Muscle of leg (tissue), 11 donors: Measurements from ENCODE around the gene CDH18. TPM values are rescaled to one million over a fixed set of nuclear protein-coding genes. Genes with fewer than 3 reads are reported as not detected.
A peak's percentile ranks its signal among the peaks of the same experiment; 100 is the strongest.

Experiments
- DNase-seq: peaks from one replicate; pipeline ENCODE4 v3.0.0; 2013
- H3K27ac ChIP-seq: one replicate; pipeline ENCODE4 v1.5.1; 2013; ENCODE audit warnings: mild to moderate bottlenecking, low read length, control low read depth
- H3K27me3 ChIP-seq: one replicate; pipeline ENCODE4 v1.6.1; 2013; ENCODE audit warnings: low read length; ENCODE audit not compliant: control insufficient read depth, insufficient read depth
- H3K36me3 ChIP-seq: one replicate; pipeline ENCODE4 v1.6.1; 2013; ENCODE audit warnings: low read length; ENCODE audit not compliant: control insufficient read depth, insufficient read depth
- H3K4me1 ChIP-seq: one replicate; pipeline ENCODE4 v1.6.1; 2013; ENCODE audit warnings: low read length; ENCODE audit not compliant: control insufficient read depth, insufficient read depth
- H3K4me3 ChIP-seq: one replicate; pipeline ENCODE4 v1.5.1; 2013; ENCODE audit warnings: low read length, control low read depth
- H3K9me3 ChIP-seq: replicated peaks from 2 replicates; pipeline ENCODE4 v1.6.1; 2013; ENCODE audit warnings: low read depth, low read length; ENCODE audit not compliant: control insufficient read depth
- WGBS: methylation state at CpG from one replicate; pipeline ENCODE4 v1.1.5; 2013; ENCODE audit warnings: missing lambda C conversion rate; ENCODE audit not compliant: insufficient coverage; 5-methylcytosine and 5-hydroxymethylcytosine counted together
- polyA plus RNA-seq, 8 donors: library from polyadenylated mRNA; unstranded; fragments of 120-200 nt; gene quantifications; one replicate each; pipeline versions ENCODE4 v1.2.1 to v1.2.3, GENCODE V29; 2013; ENCODE audit warnings: inconsistent platforms in 1 of 8, low replicate concordance in 1 of 8; ENCODE audit not compliant: insufficient read length in 8 of 8, insufficient read depth in 1 of 8
- total RNA-seq: library from RNA; stranded (reverse); fragments of 120-200 nt; gene quantifications from one replicate; pipeline ENCODE4 v1.2.4, GENCODE V29; 2013

Gene CDH18
- total and polyA plus RNA-seq, 9 donors = 7.6 to 20.2 (median 10.5) TPM

GRCh38 chr5:19940192-19940591 is 47.8 kb downstream of the CDH18 start:
- H3K36me3 ChIP-seq = no peaks in the 10 kb centered on the region
- no peak overlapping the region for H3K27ac ChIP-seq
- H3K27me3 ChIP-seq = no peaks in the 10 kb centered on the region
- DNase-seq = no peak
- no peak overlapping the region for H3K4me3 ChIP-seq
- no CpG with 5 or more reads among the region's 1 CpG for WGBS
- H3K4me1 ChIP-seq = no peaks in the 10 kb centered on the region
- H3K9me3 ChIP-seq = no peaks in the 10 kb centered on the region

- DNase-seq = no peak
- H3K9me3 ChIP-seq = no peaks in the 10 kb centered on the region
- no peak overlapping the region for H3K27ac ChIP-seq
- H3K4me1 ChIP-seq = no peaks in the 10 kb centered on the region
- no peaks in the 10 kb centered on the region for H3K27me3 ChIP-seq
- no peak overlapping the region for H3K4me3 ChIP-seq
- no peaks in the 10 kb centered on the region for H3K36me3 ChIP-seq
- WGBS = no CpG with 5 or more reads among the region's 5 CpGs
Measured at GRCh38 chr5:19930451-19930850, 57.5 kb downstream of the CDH18 start.

DNA sequence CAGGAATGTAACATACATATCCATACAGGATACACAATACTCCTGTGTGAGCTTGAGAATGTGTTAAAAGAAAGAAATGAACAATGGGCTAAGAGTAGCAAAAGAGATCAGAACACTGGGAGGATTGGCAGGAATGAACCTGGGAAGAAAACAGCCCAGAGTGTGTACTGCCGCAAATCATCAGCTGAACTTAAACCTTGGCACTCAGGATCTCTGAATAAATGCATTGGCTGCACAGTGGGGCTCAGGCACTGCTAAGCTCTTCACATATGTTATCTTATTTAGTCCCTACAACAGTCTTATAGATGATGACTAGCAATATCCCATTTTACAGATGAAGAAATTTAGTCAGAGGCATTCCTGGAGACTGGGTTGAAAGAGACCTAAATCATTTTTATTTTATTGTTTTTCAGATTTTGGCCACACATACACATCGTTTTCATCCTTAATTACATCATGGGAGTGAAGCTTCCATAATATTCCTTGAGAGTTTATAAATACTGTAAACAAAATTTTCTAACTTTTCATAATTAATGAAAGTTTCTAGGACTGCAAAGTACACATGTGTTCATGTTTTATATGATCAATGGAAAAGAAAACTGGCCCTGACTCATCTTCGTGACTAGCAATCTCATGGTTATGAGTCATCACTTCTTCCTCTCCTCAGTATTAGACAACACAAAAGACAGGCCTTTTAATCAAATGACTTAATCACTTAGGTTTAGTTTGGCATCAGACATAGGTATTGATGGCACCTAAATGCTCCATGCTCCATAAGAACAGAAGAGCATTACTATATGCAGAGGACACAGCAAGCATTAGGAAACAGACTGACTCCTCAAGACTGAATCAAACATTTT is 59.2 kb downstream of the CDH18 start:
- no CpG with 5 or more reads among the region's 3 CpGs for WGBS
- no peaks in the 10 kb centered on the region for H3K36me3 ChIP-seq
- DNase-seq = peak; percentile 9
- no peaks in the 10 kb centered on the region for H3K27me3 ChIP-seq
- no peaks in the 10 kb centered on the region for H3K9me3 ChIP-seq
- no peaks in the 10 kb centered on the region for H3K4me1 ChIP-seq
- H3K4me3 ChIP-seq = no peak overlapping the region
- no peak overlapping the region for H3K27ac ChIP-seq

DNA sequence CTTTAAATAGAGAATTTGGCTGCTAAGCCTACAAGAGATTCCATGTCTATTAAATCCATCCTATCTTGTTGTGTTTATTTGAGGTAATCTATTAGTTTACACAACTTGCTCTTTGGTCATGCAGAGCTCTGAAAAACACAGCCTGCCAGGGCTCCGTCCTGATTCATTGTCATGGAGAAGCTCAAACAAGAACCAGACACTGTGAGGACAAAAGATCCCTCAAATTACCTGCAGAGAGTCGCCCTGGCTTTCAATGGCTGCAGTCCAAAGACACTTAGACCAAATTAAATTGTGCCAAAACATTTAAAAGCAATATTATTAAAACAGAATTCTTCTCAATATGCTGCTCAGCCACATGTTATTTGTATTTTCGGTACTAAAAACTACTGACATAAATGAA is 60.1 kb downstream of the CDH18 start:
- H3K27ac ChIP-seq = no peak overlapping the region
- H3K36me3 ChIP-seq = no peaks in the 10 kb centered on the region
- H3K4me3 ChIP-seq = no peak overlapping the region
- no peaks in the 10 kb centered on the region for H3K27me3 ChIP-seq
- no CpG with 5 or more reads among the region's 3 CpGs for WGBS
- H3K4me1 ChIP-seq = no peaks in the 10 kb centered on the region
- DNase-seq = no peak
- H3K9me3 ChIP-seq = no peaks in the 10 kb centered on the region

- H3K9me3 ChIP-seq = no peaks in the 10 kb centered on the region
- no peak for DNase-seq
- WGBS = no CpG with 5 or more reads among the region's 2 CpGs
Measured at GRCh38 chr5:19927170-19927569, 60.8 kb downstream of the CDH18 start.

GRCh38 chr5:19923742-19924141 is 64.3 kb downstream of the CDH18 start:
- WGBS = no CpG with 5 or more reads among the region's 3 CpGs
- no peak overlapping the region for H3K4me3 ChIP-seq
- DNase-seq = no peak

More at GRCh38 chr5:19927170-19927569, 60.8 kb downstream of the CDH18 start:
- Histone ChIP-seq H3K36me3 (no peaks in the 10 kb centered on the region), H3K27ac (no peak overlapping the region), H3K27me3 (no peaks in the 10 kb centered on the region), H3K4me3 (no peak overlapping the region), H3K4me1 (no peaks in the 10 kb centered on the region)

DNA sequence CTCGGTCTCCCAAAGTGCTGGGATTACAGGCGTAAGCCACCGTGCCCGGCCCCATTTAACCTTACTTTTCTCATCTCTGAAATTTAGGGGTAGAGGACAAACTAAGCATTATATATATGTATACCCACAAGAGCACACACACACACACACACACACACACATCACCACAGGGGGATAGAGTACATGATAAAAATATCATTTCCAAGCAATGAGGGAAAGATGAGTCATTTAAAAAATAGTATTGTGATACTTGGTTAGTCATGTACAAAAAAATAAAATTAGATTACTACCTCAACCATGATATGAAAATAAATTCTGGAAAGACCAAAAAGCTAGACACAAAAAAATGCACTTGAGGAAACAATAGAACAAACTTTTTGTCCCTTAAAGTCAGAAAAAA is 67.2 kb downstream of the CDH18 start:
- Histone ChIP-seq H3K4me3 (no peak overlapping the region), H3K27me3 (no peaks in the 10 kb centered on the region), H3K9me3 (no peaks in the 10 kb centered on the region), H3K27ac (no peak overlapping the region), H3K36me3 (no peaks in the 10 kb centered on the region), H3K4me1 (no peaks in the 10 kb centered on the region)
- DNase-seq = no peak
- no CpG with 5 or more reads among the region's 4 CpGs for WGBS

More at GRCh38 chr5:19923742-19924141, 64.3 kb downstream of the CDH18 start:
- Histone ChIP-seq H3K27me3 (no peaks in the 10 kb centered on the region), H3K9me3 (no peaks in the 10 kb centered on the region), H3K4me1 (no peaks in the 10 kb centered on the region), H3K36me3 (no peaks in the 10 kb centered on the region), H3K27ac (no peak overlapping the region)

DNA sequence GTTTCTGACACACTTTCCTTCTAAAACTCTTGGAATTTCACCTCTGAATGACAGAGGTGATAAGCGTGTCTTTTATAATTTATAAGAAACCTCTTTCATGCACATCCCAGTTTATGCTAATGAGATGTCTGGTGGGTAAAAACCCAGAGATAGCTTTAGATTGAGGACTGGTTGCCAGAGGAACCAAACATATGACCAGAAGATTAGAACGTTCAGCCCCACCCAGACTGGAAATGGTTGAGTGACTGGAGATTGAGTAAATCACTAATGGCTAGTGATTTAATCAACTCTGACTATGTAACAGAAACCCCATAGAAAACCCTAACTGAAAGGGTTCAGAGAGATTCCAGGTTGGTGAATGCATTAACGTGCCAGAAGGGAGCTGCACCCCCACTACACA is 69.2 kb downstream of the CDH18 start:
- no peaks in the 10 kb centered on the region for H3K4me1 ChIP-seq
- H3K27ac ChIP-seq = no peak overlapping the region
- no peaks in the 10 kb centered on the region for H3K27me3 ChIP-seq
- H3K4me3 ChIP-seq = no peak overlapping the region
- no peak for DNase-seq
- 100% methylated on average over 1 of the region's 3 CpGs for WGBS
- H3K36me3 ChIP-seq = no peaks in the 10 kb centered on the region
- no peaks in the 10 kb centered on the region for H3K9me3 ChIP-seq

GRCh38 chr5:19917588-19918122 is 70.3 kb downstream of the CDH18 start:
- Histone ChIP-seq H3K4me3 (no peak overlapping the region), H3K27ac (no peak overlapping the region), H3K4me1 (no peaks in the 10 kb centered on the region), H3K9me3 (no peaks in the 10 kb centered on the region), H3K27me3 (no peaks in the 10 kb centered on the region), H3K36me3 (no peaks in the 10 kb centered on the region)
- WGBS = no CpG with 5 or more reads among the region's 5 CpGs
- DNase-seq = no peak

- DNase-seq = no peak
- no peaks in the 10 kb centered on the region for H3K9me3 ChIP-seq
- no peaks in the 10 kb centered on the region for H3K4me1 ChIP-seq
- no peak overlapping the region for H3K4me3 ChIP-seq
- H3K27ac ChIP-seq = no peak overlapping the region
- WGBS = no CpG with 5 or more reads among the region's 4 CpGs
- no peaks in the 10 kb centered on the region for H3K27me3 ChIP-seq
- no peaks in the 10 kb centered on the region for H3K36me3 ChIP-seq
Measured at GRCh38 chr5:19910136-19910535, 77.9 kb downstream of the CDH18 start.
